GM23338 (cell line): ENCODE measurements around the gene INPP5A. TPM values are rescaled to one million over a fixed set of nuclear protein-coding genes. Genes with fewer than 3 reads are reported as not detected.
A peak's percentile ranks its signal among the peaks of the same experiment; 100 is the strongest.

Experiments used
- ATAC-seq: fragments of 200-7000 bp; cut with Tn5 transposase; 3 replicates; pipeline ENCODE4 v1.9.1; 2020
- DNase-seq: peaks from one replicate; pipeline ENCODE4 v3.0.0-alpha.2; 2015; ENCODE audit warnings: low spot score
- H2AFZ ChIP-seq: fragments of 200-600 bp; sonication (generic); 2 replicates; pipeline ENCODE4 v1.8.0; 2016; ENCODE audit warnings: antibody characterized with exemption, mild to moderate bottlenecking, moderate library complexity
- H3F3A ChIP-seq: fragments of 200-600 bp; sonication (generic); replicated peaks from 2 replicates; pipeline ENCODE4 v1.8.0; 2017; ENCODE audit warnings: antibody characterized with exemption, mixed run types, low read depth
- H3K27ac ChIP-seq: fragments of 200-600 bp; sonication (generic); 2 replicates; pipeline ENCODE4 v1.6.1; 2016; ENCODE audit warnings: low read depth
- H3K27me3 ChIP-seq: fragments of 200-600 bp; sonication (generic); 2 replicates; pipeline ENCODE4 v1.8.0; 2016; ENCODE audit warnings: mild to moderate bottlenecking, mixed run types, moderate library complexity; ENCODE audit not compliant: insufficient read depth
- H3K36me3 ChIP-seq: fragments of 200-600 bp; sonication (generic); 2 replicates; pipeline ENCODE4 v1.8.0; 2016; ENCODE audit warnings: mild to moderate bottlenecking; ENCODE audit not compliant: insufficient read depth
- H3K4me1 ChIP-seq: fragments of 200-600 bp; sonication (generic); 2 replicates; pipeline ENCODE4 v1.8.0; 2016; ENCODE audit warnings: mild to moderate bottlenecking, moderate library complexity; ENCODE audit not compliant: insufficient read depth
- H3K4me2 ChIP-seq: fragments of 200-600 bp; sonication (generic); 2 replicates; pipeline ENCODE4 v1.7.1; 2017; ENCODE audit warnings: mixed run types
- H3K4me3 ChIP-seq: fragments of 200-600 bp; sonication (generic); 2 replicates; pipeline ENCODE4 v1.6.1; 2016; ENCODE audit warnings: mixed run types
- H3K79me2 ChIP-seq: fragments of 200-600 bp; sonication (generic); replicated peaks from 2 replicates; pipeline ENCODE4 v1.8.0; 2017; ENCODE audit warnings: mild to moderate bottlenecking; ENCODE audit not compliant: insufficient read depth
- H3K9me2 ChIP-seq: fragments of 200-600 bp; sonication (generic); 2 replicates; pipeline ENCODE4 v1.8.0; 2017; ENCODE audit not compliant: insufficient read depth
- H4K20me1 ChIP-seq: fragments of 200-600 bp; sonication (generic); replicated peaks from 2 replicates; pipeline ENCODE4 v1.8.0; 2017; ENCODE audit warnings: mild to moderate bottlenecking; ENCODE audit not compliant: insufficient read depth
- H3K27ac Mint-ChIP-seq: 2 replicates; pipeline ENCODE4 v1.8.0; 2020; ENCODE audit warnings: inconsistent platforms, mild to moderate bottlenecking, moderate library complexity, mixed read lengths
- H3K27me3 Mint-ChIP-seq: 3 replicates; pipeline ENCODE4 v1.8.0; 2022; ENCODE audit warnings: low read depth, mild to moderate bottlenecking, moderate library complexity, mixed read lengths, inconsistent platforms; ENCODE audit not compliant: insufficient read depth, poor library complexity
- H3K36me3 Mint-ChIP-seq: 3 replicates; pipeline ENCODE4 v1.8.0; 2021; ENCODE audit warnings: low read depth, mild to moderate bottlenecking, inconsistent platforms, moderate library complexity, mixed read lengths
- H3K4me1 Mint-ChIP-seq: 3 replicates; pipeline ENCODE4 v1.8.0; 2020; ENCODE audit warnings: mild to moderate bottlenecking, inconsistent platforms, mixed read lengths
- H3K4me3 Mint-ChIP-seq: 3 replicates; pipeline ENCODE4 v1.8.0; 2021; ENCODE audit warnings: moderate library complexity, mild to moderate bottlenecking, inconsistent platforms, mixed read lengths
- H3K9me3 Mint-ChIP-seq: 3 replicates; pipeline ENCODE4 v1.8.0; 2020; ENCODE audit warnings: moderate library complexity, mild to moderate bottlenecking, inconsistent platforms, mixed read lengths
- CREB1 ChIP-seq: fragments of 250-450 bp; sonication (Bioruptor Pico); IDR thresholded peaks from 2 replicates; pipeline ENCODE4 v1.5.0; 2020; ENCODE audit warnings: low read depth, mild to moderate bottlenecking, moderate library complexity
- CTCF ChIP-seq, 2 experiments: fragments of 200-600 bp in 1 of 2; sonication (generic) in 1 of 2; conservative IDR thresholded peaks; 2 replicates each; pipeline versions ENCODE4 v1.5.1 to v1.6.1; 2016 to 2017; ENCODE audit warnings: antibody characterized with exemption in 2 of 2, low read depth in 2 of 2, mild to moderate bottlenecking in 2 of 2, moderate library complexity in 1 of 2
- ETS1 ChIP-seq: IDR thresholded peaks from 2 replicates; pipeline ENCODE4 v1.6.1; 2016; ENCODE audit warnings: antibody characterized with exemption
- EZH2 ChIP-seq: fragments of 200-600 bp; sonication (generic); IDR thresholded peaks from one replicate; pipeline ENCODE4 v1.8.0; 2017; ENCODE audit warnings: antibody characterized with exemption, mild to moderate bottlenecking, low read depth; ENCODE audit not compliant: unreplicated experiment
- JUNB ChIP-seq: IDR thresholded peaks from one replicate; pipeline ENCODE4 v1.6.1; 2016; ENCODE audit warnings: antibody characterized with exemption; ENCODE audit not compliant: unreplicated experiment
- NANOG ChIP-seq: IDR thresholded peaks from 2 replicates; pipeline ENCODE4 v1.6.1; 2016; ENCODE audit warnings: antibody characterized with exemption, borderline replicate concordance
- POLR2AphosphoS5 ChIP-seq: IDR thresholded peaks from 2 replicates; pipeline ENCODE4 v1.6.1; 2016; ENCODE audit warnings: antibody characterized with exemption, low read depth
- REST ChIP-seq: IDR thresholded peaks from one replicate; pipeline ENCODE4 v1.6.1; 2018; ENCODE audit warnings: antibody characterized with exemption; ENCODE audit not compliant: unreplicated experiment
- STAT1 ChIP-seq: IDR thresholded peaks from one replicate; pipeline ENCODE4 v1.6.1; 2016; ENCODE audit warnings: antibody characterized with exemption; ENCODE audit not compliant: unreplicated experiment
- ZNF114 ChIP-seq: fragments of 250-450 bp; sonication (Bioruptor Pico); IDR thresholded peaks from 2 replicates; pipeline ENCODE4 v1.5.0; 2020; ENCODE audit warnings: mild to moderate bottlenecking, moderate library complexity
- polyA plus RNA-seq: library from polyadenylated mRNA; unstranded; fragments of >200 nt; fragmentation: Nextera tagmentation; extraction: Ambion mirVana; gene quantifications from 2 replicates; pipeline ENCODE4 v1.2.1, GENCODE V29; 2016
- total RNA-seq: library from RNA; depleted of rRNA; stranded (reverse); fragments of >200 nt; shearing (Covaris generic); gene quantifications from 2 replicates; pipeline ENCODE4 v1.2.3, GENCODE V29; 2014

INPP5A gene
- total and polyA plus RNA-seq, 2 experiments from 2014 or later: 5.9 to 40.6 TPM

GRCh38 chr10:132798403-132798802 lies 260.8 kb downstream of the INPP5A start:
- Mint-ChIP-seq H3K36me3 (no peaks in the 10 kb centered on the region; the same call in 2 of the 3 replicates), H3K27ac (no peak overlapping the region), H3K4me1 (no peaks in the 10 kb centered on the region), H3K4me3 (no peak overlapping the region), H3K9me3 (0 out of 3 replicates have a peak, but pooled peaks cover 3% of the 10 kb centered on the region), H3K27me3 (peaks cover 8% of the 10 kb centered on the region)
- Histone ChIP-seq H3F3A (no peaks in the 10 kb centered on the region), H3K27me3 (no peaks in the 10 kb centered on the region), H3K79me2 (no peaks in the 10 kb centered on the region), H3K4me2 (no peak overlapping the region), H3K4me1 (no peaks in the 10 kb centered on the region), H3K36me3 (no peaks in the 10 kb centered on the region), H2AFZ (no peak overlapping the region), H3K27ac (no peak overlapping the region), H3K4me3 (no peak overlapping the region), H3K9me2 (no peaks in the 10 kb centered on the region), H4K20me1 (no peaks in the 10 kb centered on the region)
- no peak for TF ChIP-seq ZNF114
- TF ChIP-seq CTCF (conservative IDR thresholded peaks at IDR 0.05; ENCODE audit: low read depth in 2 of 2): no peak
- TF ChIP-seq CREB1: no peak
- no peak for TF ChIP-seq ETS1
- no peak for TF ChIP-seq STAT1
- no peak for ATAC-seq
- no peak for DNase-seq

- DNase-seq: no peak
- Histone ChIP-seq H3K4me3 (no peak overlapping the region), H4K20me1 (no peaks in the 10 kb centered on the region), H3K4me1 (no peaks in the 10 kb centered on the region), H3F3A (no peaks in the 10 kb centered on the region), H2AFZ (no peak overlapping the region), H3K9me2 (no peaks in the 10 kb centered on the region), H3K36me3 (no peaks in the 10 kb centered on the region), H3K27me3 (no peaks in the 10 kb centered on the region), H3K4me2 (no peak overlapping the region), H3K27ac (no peak overlapping the region), H3K79me2 (no peaks in the 10 kb centered on the region)
- Mint-ChIP-seq H3K9me3 (0 out of 3 replicates have a peak, but pooled peaks cover 3% of the 10 kb centered on the region), H3K4me1 (no peaks in the 10 kb centered on the region), H3K27me3 (peaks cover 8% of the 10 kb centered on the region), H3K27ac (no peak overlapping the region), H3K36me3 (no peaks in the 10 kb centered on the region; the same call in 2 of the 3 replicates), H3K4me3 (no peak overlapping the region)
- TF ChIP-seq JUNB (no peak), STAT1 (no peak), CREB1 (no peak), ZNF114 (no peak), EZH2 (no peak), REST (no peak), POLR2AphosphoS5 (no peak), NANOG (no peak)
- ATAC-seq: peak; percentile 22; the same call in 2 of the 3 replicates
These were observed 261.3 kb downstream of the INPP5A start for GRCh38 chr10:132798876-132799275.
